ENCODE results near the gene DYNC1H1. TPM values are rescaled to one million over a fixed set of nuclear protein-coding genes. Genes with fewer than 3 reads are reported as not detected.

DYNC1H1 gene
- total RNA-seq, 4 donors from 2014 or later = 546 to 624 (median 593) TPM

- TF ChIP-seq CTCF (IDR thresholded peaks at IDR 0.05) (no peak), POLR2A (IDR thresholded peaks at IDR 0.05) (no peak)
- no peak overlapping the region for H3K4me3 ChIP-seq (ENCODE audit: low read depth, poor library complexity, severe bottlenecking)
- no peak for DNase-seq (ENCODE audit: low spot score in 2 of 2)
- intact Hi-C loops (cut with DNase I; ENCODE audit: low total_unique reads) = loop anchor here (10.0 kb wide), 1 partner anchor 45 kb away; no protein-coding TSS in a partner anchor
- WGBS, 2 donors = 76 to 88% methylated on average over 16 to 25 of the region's 25 CpGs
Measured at GRCh38 chr14:102049258-102050025, 85.1 kb downstream of the DYNC1H1 start.

GRCh38 chr14:102050026-102050405 lies 85.6 kb downstream of the DYNC1H1 start:
- H3K4me3 ChIP-seq (ENCODE audit: low read depth, poor library complexity, severe bottlenecking) = no peak overlapping the region
- intact Hi-C loops (cut with DNase I; ENCODE audit: low total_unique reads) = no loop called here
- no peak for DNase-seq (ENCODE audit: low spot score in 2 of 2)
- TF ChIP-seq POLR2A (IDR thresholded peaks at IDR 0.05) (no peak), CTCF (IDR thresholded peaks at IDR 0.05) (no peak)
- WGBS, 2 donors = 81 to 87% methylated on average over 12 of the region's 12 CpGs

- intact Hi-C loops (cut with DNase I; ENCODE audit: low total_unique reads) = no loop called here
- TF ChIP-seq POLR2A (IDR thresholded peaks at IDR 0.05) (no peak), CTCF (IDR thresholded peaks at IDR 0.05) (no peak)
- no peak overlapping the region for H3K4me3 ChIP-seq (ENCODE audit: low read depth, poor library complexity, severe bottlenecking)
- 55 to 59% methylated on average over 11 of the region's 11 CpGs for WGBS, 2 donors
- no peak for DNase-seq (ENCODE audit: low spot score in 2 of 2)
Measured at GRCh38 chr14:102050625-102051024, 86.3 kb downstream of the DYNC1H1 start.

- TF ChIP-seq CTCF (IDR thresholded peaks at IDR 0.05) (no peak), POLR2A (IDR thresholded peaks at IDR 0.05) (no peak)
- H3K4me3 ChIP-seq (ENCODE audit: low read depth, poor library complexity, severe bottlenecking) = no peak overlapping the region
- no peak for DNase-seq (ENCODE audit: low spot score in 2 of 2)
- WGBS, 2 donors = 89 to 95% methylated on average over 10 of the region's 10 CpGs
- intact Hi-C loops (cut with DNase I; ENCODE audit: low total_unique reads) = no loop called here
Measured at GRCh38 chr14:102052522-102052921, 88.1 kb downstream of the DYNC1H1 start.

GRCh38 chr14:102055181-102055901 lies 91.0 kb downstream of the DYNC1H1 start:
- no peak overlapping the region for H3K4me3 ChIP-seq (ENCODE audit: low read depth, poor library complexity, severe bottlenecking)
- WGBS, 2 donors = 68 to 70% methylated on average over 24 of the region's 24 CpGs
- intact Hi-C loops (cut with DNase I; ENCODE audit: low total_unique reads) = no loop called here
- DNase-seq (ENCODE audit: low spot score in 2 of 2) = no peak
- no peak for TF ChIP-seq CTCF (IDR thresholded peaks at IDR 0.05)

All from lower leg skin (tissue), 4 donors.